COLO668 (cell line): ENCODE data around the gene GABPB2.
"Not testable (repeated sequence)": the region's sequence is repeated elsewhere in the genome, so short reads cannot be mapped to it uniquely, and the experiment has no call there.

ENCODE experiments used
- DNase-seq: peaks from one replicate; lab custom pipeline; 2025; ENCODE audit not compliant: unreplicated experiment; lab: John Stamatoyannopoulos, UW

GABPB2 gene

GRCh38 chr1:151060007-151060656, 10.4 kb upstream of the GABPB2 start, which contains the start of gene MLLT11:
MLLT11 (plus strand) TSS chr1:151060397; CDS start chr1:151067225, 6,828 bp downstream.
- DNase-seq: peak; percentile 50

GRCh38 chr1:151060657-151061421, 9.7 kb upstream of the GABPB2 start:
- peak; percentile 52 for DNase-seq

- no peak for DNase-seq
Observed at GRCh38 chr1:151061704-151062103, 8.9 kb upstream of the GABPB2 start.

DNA sequence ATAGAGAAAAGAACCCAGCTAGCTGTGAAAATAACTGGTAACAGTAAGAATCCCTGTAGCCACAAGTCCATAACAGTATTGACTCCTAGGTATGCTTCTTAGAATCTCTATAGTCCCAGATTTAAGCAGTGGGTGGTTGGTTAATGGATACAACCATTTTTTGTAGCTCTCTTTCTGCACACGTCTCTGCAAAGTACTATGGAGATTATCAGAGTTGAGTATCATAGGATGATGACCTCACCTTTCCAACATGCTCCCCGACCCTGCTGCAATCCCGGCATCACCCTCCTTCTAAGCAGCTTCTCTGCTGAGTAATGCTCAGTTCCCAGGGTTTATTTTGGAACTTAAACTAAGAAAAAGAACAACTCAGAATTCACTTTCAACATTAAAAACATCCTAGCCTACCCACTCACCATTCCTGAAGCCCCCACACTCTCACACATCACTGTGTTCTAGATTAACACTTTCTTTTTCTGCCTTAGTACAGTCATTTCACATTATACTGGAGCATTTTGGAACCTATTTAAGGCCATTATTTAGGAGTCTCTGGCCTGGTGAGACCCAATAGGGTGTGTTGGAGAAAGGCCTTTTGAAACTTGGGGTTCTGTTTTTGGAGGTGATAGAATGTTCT, 7.7 kb upstream of the GABPB2 start:
- DNase-seq: peak; percentile 22

DNA sequence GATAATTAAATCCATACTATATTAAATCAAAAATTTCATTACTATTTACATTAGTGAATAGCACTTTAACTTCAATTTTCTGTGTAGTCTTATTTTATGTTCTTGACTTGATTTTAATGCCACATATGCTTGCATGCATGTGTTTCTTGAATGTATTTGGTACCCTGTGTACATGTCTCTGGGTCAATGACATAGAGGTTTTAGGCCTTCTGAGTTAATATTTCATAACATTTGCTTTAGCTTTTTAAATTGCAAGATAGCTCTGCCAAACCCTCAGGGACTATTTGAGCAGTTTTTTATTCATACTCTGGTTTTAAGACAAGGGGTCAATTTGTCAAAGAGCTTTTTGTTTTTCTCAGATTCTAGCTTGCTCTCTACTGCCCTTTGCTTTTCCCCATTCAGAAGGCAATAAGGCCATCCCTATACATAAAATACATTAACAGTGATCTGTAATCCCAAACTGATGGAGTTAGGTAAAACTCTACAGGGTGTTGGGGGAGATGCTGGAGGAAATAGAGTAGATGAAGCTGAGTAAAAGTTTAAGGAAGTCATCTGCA, 5.4 kb upstream of the GABPB2 start:
- no peak for DNase-seq

GRCh38 chr1:151067185-151067584, 3.4 kb upstream of the GABPB2 start:
- no peak for DNase-seq

DNA sequence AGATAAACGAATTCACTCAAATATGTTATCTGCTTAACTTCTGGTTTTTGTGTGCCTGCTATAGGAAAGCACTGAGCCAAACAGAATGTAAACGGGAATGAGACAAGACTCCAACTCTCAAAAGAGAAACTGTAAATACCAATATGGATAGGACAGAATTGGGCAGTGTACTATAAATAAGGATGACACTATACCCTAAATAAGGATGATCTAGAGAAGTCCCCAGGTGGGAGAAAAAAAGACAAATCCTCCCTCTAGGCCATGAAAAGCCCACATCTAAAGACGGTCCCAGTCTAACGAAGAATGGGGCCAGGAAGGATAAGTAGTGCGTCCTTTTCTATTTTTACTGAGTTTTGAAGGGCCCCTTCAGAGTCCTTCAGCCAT, 1.5 kb upstream of the GABPB2 start:
- no peak for DNase-seq

GRCh38 chr1:151072224-151072623, 1.7 kb downstream of the GABPB2 start:
- DNase-seq: peak; percentile 37

- DNase-seq: no peak
Observed at GRCh38 chr1:151085953-151086559, 15.5 kb downstream of the GABPB2 start.

- DNase-seq: not testable (repeated sequence)
Observed at GRCh38 chr1:151097426-151097825, 26.9 kb downstream of the GABPB2 start.

DNA sequence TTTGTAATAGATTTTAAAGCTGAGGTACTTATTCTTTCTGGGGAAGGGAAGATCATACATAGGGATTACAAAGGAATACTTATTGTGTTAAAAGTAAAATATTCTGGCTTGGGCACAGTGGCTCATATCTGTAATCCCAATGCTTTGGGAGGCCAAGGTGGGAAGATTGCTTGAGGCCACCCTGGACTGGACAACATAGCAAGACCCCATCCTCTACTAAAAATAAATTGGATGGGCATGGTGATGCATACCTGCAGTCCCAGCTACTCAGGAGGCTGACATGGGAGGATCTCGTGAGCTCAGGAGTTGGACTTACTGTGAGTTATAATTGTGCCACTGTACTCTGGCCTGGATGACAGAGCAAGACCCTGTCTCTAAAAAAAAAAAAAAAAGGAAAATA, 27.6 kb downstream of the GABPB2 start:
- no peak for DNase-seq

DNA sequence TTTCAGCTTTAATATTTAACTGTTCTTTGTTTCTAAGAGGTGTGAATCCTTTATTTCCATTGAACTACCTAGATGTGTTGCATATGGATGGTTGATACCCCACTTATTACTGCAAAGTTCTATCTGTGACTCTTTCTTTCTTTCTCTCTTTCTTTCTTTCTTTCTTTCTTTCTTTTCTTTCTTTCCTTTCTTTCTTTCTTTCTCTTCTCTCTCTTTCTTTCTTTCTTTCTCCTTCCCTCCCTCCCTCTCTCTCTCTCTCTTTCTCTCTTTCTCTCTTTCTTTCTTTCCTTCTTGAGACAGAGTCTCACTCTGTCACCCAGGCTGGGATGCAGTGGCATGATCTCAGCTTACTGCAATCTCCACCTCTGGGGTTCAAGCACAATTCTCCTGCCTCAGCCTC, 34.1 kb downstream of the GABPB2 start:
- no peak for DNase-seq

DNA sequence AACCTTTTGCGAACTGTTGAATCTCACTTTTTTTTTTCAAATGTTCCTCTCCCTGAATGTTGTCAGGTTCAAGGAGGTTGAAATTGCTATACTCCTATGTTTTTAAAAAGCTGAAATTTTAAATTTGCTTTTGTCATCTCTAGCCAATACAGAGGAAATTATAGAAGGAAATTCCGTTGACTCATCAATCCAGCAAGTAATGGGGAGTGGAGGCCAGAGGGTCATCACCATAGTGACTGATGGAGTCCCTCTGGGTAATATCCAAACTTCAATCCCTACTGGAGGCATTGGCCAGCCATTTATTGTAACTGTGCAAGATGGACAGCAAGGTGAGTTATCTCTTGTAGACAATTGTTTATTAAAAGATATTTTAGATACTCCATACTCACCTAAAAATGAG, 36.3 kb downstream of the GABPB2 start:
- no peak for DNase-seq

DNA sequence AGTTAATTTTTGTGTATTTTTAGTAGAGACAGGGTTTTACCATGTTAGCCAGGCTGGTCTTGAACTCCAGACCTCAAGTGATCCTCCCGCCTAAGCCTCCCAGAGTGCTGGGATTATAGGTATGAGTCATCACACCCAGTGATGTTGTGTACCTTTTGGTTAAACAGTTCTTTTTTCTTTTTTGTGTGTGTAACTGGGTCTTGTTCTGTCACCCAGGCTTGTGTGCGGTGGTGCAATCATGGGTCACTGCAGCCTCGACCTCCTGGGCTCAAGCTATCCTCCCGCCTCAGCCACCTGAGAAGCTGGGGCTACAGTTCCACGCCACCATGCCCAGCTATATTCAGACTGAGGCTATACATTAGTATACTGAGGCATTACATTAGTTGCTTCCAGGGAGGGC, 37.8 kb downstream of the GABPB2 start:
- no peak for DNase-seq

GRCh38 chr1:151113877-151114276, 43.3 kb downstream of the GABPB2 start:
- no peak for DNase-seq

DNA sequence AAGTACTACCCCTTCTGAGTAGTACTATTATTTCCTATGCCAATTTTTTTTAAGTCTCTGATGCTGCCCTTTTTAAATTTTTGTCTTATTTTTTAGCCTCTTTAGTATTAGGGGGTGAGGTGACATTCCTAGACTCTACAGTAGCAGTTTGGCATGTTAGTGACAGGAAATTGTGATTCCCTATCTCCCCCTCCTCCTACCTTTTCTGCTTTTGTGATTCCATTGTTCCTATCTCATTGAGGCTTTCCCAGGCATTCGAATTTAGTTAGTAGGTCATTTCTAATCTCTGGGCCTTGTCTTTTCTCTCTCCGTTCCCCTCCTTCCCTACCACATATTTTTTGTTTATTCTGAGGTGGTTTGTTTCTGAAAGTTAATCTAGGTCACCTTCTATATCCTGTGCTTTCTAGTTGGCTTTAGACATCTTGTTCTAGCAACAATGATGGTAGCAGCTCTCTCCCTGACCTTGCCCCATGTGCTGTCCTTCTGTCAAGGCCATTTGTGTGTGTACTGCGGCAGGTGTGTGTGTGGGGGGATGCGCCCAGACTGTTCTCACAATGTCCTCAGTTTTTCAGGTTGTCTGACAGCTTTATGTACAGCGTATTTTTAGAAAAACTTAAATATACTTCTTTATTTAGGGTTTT, 54.3 kb downstream of the GABPB2 start:
- no peak for DNase-seq

DNA sequence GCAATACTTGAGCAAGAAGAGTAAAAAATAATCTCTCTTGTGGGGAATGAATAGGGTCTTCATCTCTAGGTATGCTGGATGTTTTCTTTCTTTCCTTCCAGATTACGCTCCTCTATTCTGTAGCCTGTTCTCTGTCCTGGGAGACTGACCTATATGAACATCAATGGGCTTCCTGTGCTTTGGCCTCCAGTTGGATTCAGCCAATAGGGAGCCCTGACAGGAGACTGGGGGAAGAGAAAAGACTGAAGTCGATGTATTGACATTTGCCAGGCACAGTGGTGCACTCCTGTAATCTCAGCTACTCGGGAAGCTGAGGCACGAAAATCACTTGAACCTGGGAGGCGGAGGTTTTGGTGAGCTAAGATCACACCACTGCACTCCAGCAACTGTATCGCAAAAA, 58.2 kb downstream of the GABPB2 start:
- no peak for DNase-seq

DNA sequence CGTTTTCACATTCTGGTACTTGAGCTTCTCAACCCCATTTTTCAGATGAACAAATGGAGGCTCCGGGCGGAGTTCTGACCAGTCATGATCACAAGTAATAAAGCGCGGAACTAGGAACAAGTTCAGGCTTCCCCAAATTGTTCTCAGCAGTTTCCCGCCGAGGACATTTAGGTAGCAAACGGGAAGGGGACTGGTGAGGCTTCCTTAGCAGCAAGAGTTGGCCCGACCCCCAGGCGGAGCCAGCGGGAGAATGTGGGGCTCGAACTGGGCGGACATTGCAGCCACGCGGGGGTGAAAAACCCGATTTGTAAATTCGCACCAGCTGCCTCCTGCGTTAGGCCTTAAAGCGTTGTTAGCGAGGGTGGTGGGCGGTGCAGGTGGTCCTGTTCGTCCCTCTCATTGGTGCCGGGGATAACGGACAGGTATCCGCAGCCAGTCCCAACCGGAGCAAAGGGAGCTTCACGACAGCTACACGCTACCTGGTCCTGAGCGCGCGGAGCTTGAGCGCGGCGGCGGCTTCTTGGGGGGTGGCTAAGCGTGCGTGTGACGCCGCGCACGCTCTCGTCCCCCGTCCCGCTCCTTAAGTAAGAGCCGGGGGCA, 60.5 kb downstream of the GABPB2 start:
- DNase-seq: peak; percentile 89

- DNase-seq: peak; percentile 58
Observed at GRCh38 chr1:151131701-151132334, 61.3 kb downstream of the GABPB2 start.
